Naive thymus-derived CD4-positive, alpha-beta T cell (primary cell): Measurements from ENCODE around the gene KCNAB1. TPM values are rescaled to one million over a fixed set of nuclear protein-coding genes. Genes with fewer than 3 reads are reported as not detected.

ENCODE experiments used
- ATAC-seq: fragments of 150-1000 bp; cut with Tn5 transposase; 2 replicates; pipeline ENCODE4 v1.10.0; 2021; ENCODE audit warnings: mild to moderate bottlenecking, moderate library complexity
- CTCF ChIA-PET: fragments of 350-600 bp; sonication (Branson Sonifier 250); formaldehyde crosslinking; loops from one replicate; lab custom pipeline; 2021; ENCODE audit warnings: antibody characterized with exemption; lab: Charles Lee
- POLR2A ChIA-PET: fragments of 350-600 bp; sonication (Branson Sonifier 250); formaldehyde crosslinking; loops from one replicate; lab custom pipeline; 2021; ENCODE audit warnings: antibody characterized with exemption, inconsistent platforms; lab: Charles Lee
- DNase-seq, 9 donors: peaks; one replicate each; pipeline versions ENCODE4 v3.0.0 to v3.0.0-alpha.2; 2020 to 2022; ENCODE audit warnings: mixed read lengths in 1 of 9
- H3K27ac ChIP-seq: one replicate; pipeline ENCODE4 v1.7.0; 2013; ENCODE audit warnings: mild to moderate bottlenecking, low read depth, low read length, moderate library complexity
- H3K27me3 ChIP-seq, 2 donors: one replicate each; pipeline ENCODE4 v1.7.0; 2013; ENCODE audit warnings: low read length in 2 of 2, mild to moderate bottlenecking in 2 of 2, moderate library complexity in 2 of 2; ENCODE audit not compliant: control insufficient read depth in 2 of 2, insufficient read depth in 2 of 2
- H3K36me3 ChIP-seq, 3 experiments: 1 replicate in 2 of 3; 2 replicates in 1 of 3; pipeline ENCODE4 v1.7.0; 2013; ENCODE audit warnings: low read length in 3 of 3, mild to moderate bottlenecking in 3 of 3, moderate library complexity in 1 of 3; ENCODE audit not compliant: insufficient read depth in 3 of 3, control insufficient read depth in 2 of 3
- H3K4me1 ChIP-seq, 2 donors: one replicate each; pipeline ENCODE4 v1.7.0; 2013; ENCODE audit warnings: low read length in 2 of 2, mild to moderate bottlenecking in 2 of 2, moderate library complexity in 1 of 2; ENCODE audit not compliant: control insufficient read depth in 2 of 2, insufficient read depth in 2 of 2
- H3K4me3 ChIP-seq: 2 replicates; pipeline ENCODE4 v1.7.0; 2013; ENCODE audit warnings: mild to moderate bottlenecking, low read length
- H3K9me3 ChIP-seq, 3 experiments: 1 replicate in 2 of 3; 2 replicates in 1 of 3; pipeline ENCODE4 v1.7.0; 2013; ENCODE audit warnings: low read length in 3 of 3; ENCODE audit not compliant: control insufficient read depth in 2 of 3
- H3K27ac Mint-ChIP-seq, 9 donors: one replicate each; pipeline ENCODE4 v1.8.0; 2020 to 2022; ENCODE audit warnings: mixed read lengths in 9 of 9, mild to moderate bottlenecking in 8 of 9, moderate library complexity in 5 of 9, inconsistent platforms in 2 of 9
- H3K27me3 Mint-ChIP-seq, 5 donors: one replicate each; pipeline ENCODE4 v1.8.0; 2021 to 2022; ENCODE audit warnings: mixed read lengths in 5 of 5, mild to moderate bottlenecking in 1 of 5
- H3K36me3 Mint-ChIP-seq, 5 donors: one replicate each; pipeline ENCODE4 v1.8.0; 2020 to 2022; ENCODE audit warnings: mixed read lengths in 5 of 5, mild to moderate bottlenecking in 3 of 5, inconsistent platforms in 1 of 5
- H3K4me1 Mint-ChIP-seq, 7 donors: one replicate each; pipeline ENCODE4 v1.8.0; 2020 to 2022; ENCODE audit warnings: mixed read lengths in 7 of 7, mild to moderate bottlenecking in 3 of 7, inconsistent platforms in 1 of 7
- H3K4me3 Mint-ChIP-seq, 10 donors: one replicate each; pipeline ENCODE4 v1.8.0; 2020 to 2022; ENCODE audit warnings: mild to moderate bottlenecking in 10 of 10, mixed read lengths in 10 of 10, moderate library complexity in 6 of 10, inconsistent platforms in 2 of 10
- H3K9me3 Mint-ChIP-seq, 11 donors: one replicate each; pipeline ENCODE4 v1.8.0; 2020 to 2022; ENCODE audit warnings: mixed read lengths in 11 of 11, mild to moderate bottlenecking in 4 of 11, inconsistent platforms in 1 of 11, moderate library complexity in 1 of 11
- intact Hi-C, 2 donors: fragments of 100-400 bp; cut with micrococcal nuclease; formaldehyde crosslinking; loops; one replicate each; pipeline ENCODE4 v1.15.1; 2023
- polyA plus RNA-seq, 2 donors: library from polyadenylated mRNA; unstranded; fragments of 300-500 nt; fragmentation: Illumina TruSeq; gene quantifications; one replicate each; pipeline ENCODE4 v1.2.3, GENCODE V29; 2021
- total RNA-seq, 6 experiments: library from RNA in 5 of 6; stranded (reverse) in 5 of 6; gene quantifications; 1 replicate in 5 of 6; 2 replicates in 1 of 6; pipeline ENCODE4 v1.2.3 and lab custom pipeline; 2021 to 2026

KCNAB1 gene
- total and polyA plus RNA-seq, 7 experiments from 2014 or later, result 0.09 to 0.17 TPM; not detected in 5

- ChIA-PET POLR2A (no interaction called here), CTCF (no interaction called here)
- no peak for DNase-seq
- H3K4me1 Mint-ChIP-seq, result peaks cover 2 to 12% (median 4%) of the 10 kb centered on the region in 7 donors
- no peak overlapping the region for H3K4me3 ChIP-seq
- H3K9me3 ChIP-seq, result no peaks in the 10 kb centered on the region
- peaks cover 0 to 61% (median 4%) of the 10 kb centered on the region in 5 donors for H3K27me3 Mint-ChIP-seq
- H3K4me1 ChIP-seq, result peaks cover 0 to 5% of the 10 kb centered on the region in 2 donors
- peaks cover 0 to 1% (median 0%) of the 10 kb centered on the region in 11 donors for H3K9me3 Mint-ChIP-seq
- H3K36me3 Mint-ChIP-seq, result no peaks in the 10 kb centered on the region
- no peaks in the 10 kb centered on the region for H3K27me3 ChIP-seq
- intact Hi-C loops, result no loop called here
- H3K27ac ChIP-seq, result no peak overlapping the region
- no peak overlapping the region for H3K4me3 Mint-ChIP-seq
- no peaks in the 10 kb centered on the region for H3K36me3 ChIP-seq
- no peak for ATAC-seq
- H3K27ac Mint-ChIP-seq, result no peak overlapping the region
Observed at GRCh38 chr3:156477323-156477722, 356.9 kb downstream of the KCNAB1 start.

- peaks cover 11 to 14% of the 10 kb centered on the region in 2 donors for H3K4me1 ChIP-seq
- H3K4me3 ChIP-seq, result no peak overlapping the region
- H3K36me3 ChIP-seq, result no peaks in the 10 kb centered on the region
- CTCF ChIA-PET, result no interaction called here
- H3K4me3 Mint-ChIP-seq, result no peak overlapping the region
- intact Hi-C loops, result no loop called here
- no peaks in the 10 kb centered on the region for H3K27me3 ChIP-seq
- DNase-seq (no peak), ATAC-seq (no peak)
- peaks cover 10 to 28% (median 20%) of the 10 kb centered on the region in 7 donors for H3K4me1 Mint-ChIP-seq
- H3K9me3 Mint-ChIP-seq, result peaks cover 0 to 1% (median 0%) of the 10 kb centered on the region in 11 donors
- no peak overlapping the region for H3K27ac Mint-ChIP-seq
- peaks cover 0 to 53% (median 4%) of the 10 kb centered on the region in 5 donors for H3K27me3 Mint-ChIP-seq
- H3K27ac ChIP-seq, result no peak overlapping the region
- H3K9me3 ChIP-seq, result no peaks in the 10 kb centered on the region
- H3K36me3 Mint-ChIP-seq, result peaks cover 0 to 1% (median 0%) of the 10 kb centered on the region in 5 donors
- POLR2A ChIA-PET, result no interaction called here
Observed at GRCh38 chr3:156478891-156479290, 358.5 kb downstream of the KCNAB1 start.

- Histone ChIP-seq H3K36me3 (no peaks in the 10 kb centered on the region), H3K4me1 (peaks cover 15 to 18% of the 10 kb centered on the region in 2 donors), H3K27me3 (no peaks in the 10 kb centered on the region), H3K4me3 (no peak overlapping the region), H3K9me3 (no peaks in the 10 kb centered on the region), H3K27ac (no peak overlapping the region)
- ChIA-PET CTCF (no interaction called here), POLR2A (interaction anchor here (1.2 kb wide), 1 partner anchor 681 kb away, joined by 3 read pairs; no protein-coding TSS in a partner anchor)
- intact Hi-C loops, result loop anchor here (5.0 kb wide), 3 partner anchors 338 to 627 kb away; partner anchors contain the start of genes GMPS (in 1 of the 2) and SLC33A1 (in 1 of the 2)
- Mint-ChIP-seq H3K4me1 (peaks cover 13 to 35% (median 27%) of the 10 kb centered on the region in 7 donors), H3K4me3 (no peak overlapping the region), H3K36me3 (peaks cover 0 to 1% (median 0%) of the 10 kb centered on the region in 5 donors), H3K27ac (no peak overlapping the region), H3K9me3 (no peaks in the 10 kb centered on the region), H3K27me3 (peaks cover 0 to 48% (median 4%) of the 10 kb centered on the region in 5 donors)
- ATAC-seq (no peak), DNase-seq (no peak)
Observed at GRCh38 chr3:156479604-156480003, 359.2 kb downstream of the KCNAB1 start.

GRCh38 chr3:156480949-156481348 is 360.6 kb downstream of the KCNAB1 start:
- Histone ChIP-seq H3K4me3 (no peak overlapping the region), H3K27ac (no peak overlapping the region), H3K36me3 (no peaks in the 10 kb centered on the region), H3K9me3 (no peaks in the 10 kb centered on the region), H3K4me1 (peaks cover 21 to 25% of the 10 kb centered on the region in 2 donors), H3K27me3 (no peaks in the 10 kb centered on the region)
- no peak for ATAC-seq
- H3K27ac Mint-ChIP-seq, result peak overlapping the region in 1 of 9 donors; percentile 6
- ChIA-PET POLR2A (interaction anchor here (0.6 to 1.5 kb wide), 4 partner anchors 11 to 1614 kb away, joined by 3 to 7 read pairs (median 4); no protein-coding TSS in a partner anchor), CTCF (interaction anchor here (0.6 to 4.1 kb wide), 2 partner anchors 27 to 413 kb away, joined by 3 to 24 read pairs; no protein-coding TSS in a partner anchor)
- H3K4me1 Mint-ChIP-seq, result peaks cover 14 to 39% (median 35%) of the 10 kb centered on the region in 7 donors
- peaks cover 0 to 1% (median 0%) of the 10 kb centered on the region in 5 donors for H3K36me3 Mint-ChIP-seq
- intact Hi-C loops, result loop anchor here (5.0 kb wide), 3 partner anchors 336 to 629 kb away; partner anchors contain the start of genes GMPS (in 1 of the 2) and SLC33A1 (in 1 of the 2)
- DNase-seq, result no peak
- no peak overlapping the region for H3K4me3 Mint-ChIP-seq
- H3K9me3 Mint-ChIP-seq, result no peaks in the 10 kb centered on the region
- H3K27me3 Mint-ChIP-seq, result peaks cover 0 to 39% (median 4%) of the 10 kb centered on the region in 5 donors

- Histone ChIP-seq H3K36me3 (no peaks in the 10 kb centered on the region), H3K9me3 (no peaks in the 10 kb centered on the region), H3K4me1 (peaks cover 21 to 25% of the 10 kb centered on the region in 2 donors), H3K27ac (peak overlapping the region; percentile 63), H3K27me3 (no peaks in the 10 kb centered on the region), H3K4me3 (no peak overlapping the region)
- DNase-seq, result no peak
- H3K27ac Mint-ChIP-seq, result peak overlapping the region; percentile 67 to 93 (median 83)
- H3K36me3 Mint-ChIP-seq, result peaks cover 0 to 4% (median 0%) of the 10 kb centered on the region in 5 donors
- no peak for ATAC-seq
- H3K9me3 Mint-ChIP-seq, result no peaks in the 10 kb centered on the region
- peaks cover 14 to 40% (median 35%) of the 10 kb centered on the region in 7 donors for H3K4me1 Mint-ChIP-seq
- peaks cover 0 to 27% (median 0%) of the 10 kb centered on the region in 5 donors for H3K27me3 Mint-ChIP-seq
- ChIA-PET CTCF (interaction anchor here (1.5 to 4.1 kb wide), 3 partner anchors 10 to 655 kb away, joined by 5 to 24 read pairs (median 21); no protein-coding TSS in a partner anchor), POLR2A (interaction anchor here (0.6 to 2.6 kb wide), 11 partner anchors 8 to 692 kb away, joined by 3 to 12 read pairs (median 5); partner anchors contain the start of gene CCNL1)
- H3K4me3 Mint-ChIP-seq, result peak overlapping the region in 7 of 10 donors; percentile 45 to 78 (median 70)
- intact Hi-C loops, result loop anchor here (1.0 to 5.0 kb wide), 9 partner anchors 8 to 692 kb away; partner anchors contain the start of genes GMPS (in 1 of the 2), SLC33A1 (in 1 of the 2) and SSR3 (in 1 of the 2)
Observed at GRCh38 chr3:156483002-156483401, 362.6 kb downstream of the KCNAB1 start.

- ChIA-PET POLR2A (interaction anchor here (0.6 to 2.6 kb wide), 14 partner anchors 9 to 691 kb away, joined by 3 to 12 read pairs (median 5); partner anchors contain the start of genes CCNL1 and SSR3), CTCF (interaction anchor here (1.5 to 4.1 kb wide), 3 partner anchors 10 to 654 kb away, joined by 5 to 24 read pairs (median 21); no protein-coding TSS in a partner anchor)
- Histone ChIP-seq H3K36me3 (no peaks in the 10 kb centered on the region), H3K9me3 (no peaks in the 10 kb centered on the region), H3K4me1 (peaks cover 21 to 25% of the 10 kb centered on the region in 2 donors), H3K27me3 (no peaks in the 10 kb centered on the region), H3K4me3 (peak overlapping the region; percentile 47), H3K27ac (peak overlapping the region; percentile 63)
- DNase-seq (peak in 7 of 9 donors; percentile 18 to 51 (median 40)), ATAC-seq (peak; percentile 80)
- peaks cover 14 to 40% (median 35%) of the 10 kb centered on the region in 7 donors for H3K4me1 Mint-ChIP-seq
- peaks cover 0 to 4% (median 0%) of the 10 kb centered on the region in 5 donors for H3K36me3 Mint-ChIP-seq
- intact Hi-C loops, result loop anchor here (1.0 to 5.0 kb wide), 9 partner anchors 8 to 692 kb away; partner anchors contain the start of genes GMPS (in 1 of the 2), SLC33A1 (in 1 of the 2) and SSR3 (in 1 of the 2)
- H3K27ac Mint-ChIP-seq, result peak overlapping the region; percentile 76 to 95 (median 83)
- no peaks in the 10 kb centered on the region for H3K9me3 Mint-ChIP-seq
- peaks cover 0 to 24% (median 0%) of the 10 kb centered on the region in 5 donors for H3K27me3 Mint-ChIP-seq
- H3K4me3 Mint-ChIP-seq, result peak overlapping the region; percentile 52 to 85 (median 74)
Observed at GRCh38 chr3:156483426-156483825, 363.0 kb downstream of the KCNAB1 start.
